Mesendoderm (in vitro differentiated cells): ENCODE results near the gene MLLT6.
A peak's percentile ranks its signal among the peaks of the same experiment; 100 is the strongest.

ENCODE experiments used
- DNase-seq: peaks from one replicate; pipeline ENCODE4 v3.0.0; 2013
- H2AK5ac ChIP-seq: 2 replicates; pipeline ENCODE4 v1.6.1; 2013; ENCODE audit warnings: low read length, inconsistent platforms
- H2BK120ac ChIP-seq: 2 replicates; pipeline ENCODE4 v1.6.1; 2013; ENCODE audit warnings: low read depth, mild to moderate bottlenecking, low read length, moderate library complexity, mixed read lengths
- H2BK15ac ChIP-seq: replicated peaks from 2 replicates; pipeline ENCODE4 v1.6.1; 2013; ENCODE audit warnings: low read depth, mild to moderate bottlenecking, moderate library complexity
- H2BK5ac ChIP-seq: 2 replicates; pipeline ENCODE4 v1.6.1; 2013; ENCODE audit warnings: low read length, inconsistent platforms
- H3K18ac ChIP-seq: 2 replicates; pipeline ENCODE4 v1.6.1; 2013; ENCODE audit warnings: mild to moderate bottlenecking, low read length, mixed read lengths
- H3K23ac ChIP-seq: one replicate; pipeline ENCODE4 v1.6.1; 2013; ENCODE audit warnings: low read length
- H3K27ac ChIP-seq: 2 replicates; pipeline ENCODE4 v1.5.1; 2013; ENCODE audit warnings: low read depth, mild to moderate bottlenecking, inconsistent platforms, low read length, moderate library complexity
- H3K27me3 ChIP-seq: 2 replicates; pipeline ENCODE4 v1.6.1; 2013; ENCODE audit warnings: low read length, control low read depth, mild to moderate bottlenecking, inconsistent platforms; ENCODE audit not compliant: insufficient read depth, poor library complexity
- H3K36me3 ChIP-seq: 2 replicates; pipeline ENCODE4 v1.6.1; 2013; ENCODE audit warnings: low read length, inconsistent platforms; ENCODE audit not compliant: control insufficient read depth, insufficient read depth
- H3K4ac ChIP-seq: one replicate; pipeline ENCODE4 v1.6.1; 2013; ENCODE audit warnings: low read depth, mild to moderate bottlenecking, low read length, moderate library complexity
- H3K4me1 ChIP-seq: 2 replicates; pipeline ENCODE4 v1.6.1; 2013; ENCODE audit warnings: low read depth, low read length, inconsistent platforms; ENCODE audit not compliant: control insufficient read depth
- H3K4me2 ChIP-seq: 2 replicates; pipeline ENCODE4 v1.6.1; 2013; ENCODE audit warnings: low read length
- H3K4me3 ChIP-seq: 2 replicates; pipeline ENCODE4 v1.5.1; 2013; ENCODE audit warnings: mild to moderate bottlenecking, low read length
- H3K56ac ChIP-seq: one replicate; pipeline ENCODE4 v1.6.1; 2013; ENCODE audit warnings: low read length
- H3K79me1 ChIP-seq: 2 replicates; pipeline ENCODE4 v1.6.1; 2013; ENCODE audit warnings: low read length, inconsistent platforms
- H3K79me2 ChIP-seq: 2 replicates; pipeline ENCODE4 v1.6.1; 2013; ENCODE audit warnings: mild to moderate bottlenecking, low read length; ENCODE audit not compliant: control insufficient read depth, insufficient read depth
- H3K9ac ChIP-seq: 2 replicates; pipeline ENCODE4 v1.6.1; 2013; ENCODE audit warnings: low read length, inconsistent platforms
- H4K5ac ChIP-seq: one replicate; pipeline ENCODE4 v1.6.1; 2013; ENCODE audit warnings: low read length
- H4K8ac ChIP-seq: one replicate; pipeline ENCODE4 v1.6.1; 2013; ENCODE audit warnings: low read depth, mild to moderate bottlenecking, control low read depth, low read length, moderate library complexity
- WGBS: extraction: QIAGEN DNeasy Blood & Tissue Kit; methylation state at CpG from one replicate; pipeline ENCODE4 v1.1.7; 2013; ENCODE audit warnings: low lambda C conversion rate, missing lambda C conversion rate; ENCODE audit not compliant: insufficient coverage; ENCODE audit errors: extremely low coverage; 5-methylcytosine and 5-hydroxymethylcytosine counted together

Gene MLLT6

DNA sequence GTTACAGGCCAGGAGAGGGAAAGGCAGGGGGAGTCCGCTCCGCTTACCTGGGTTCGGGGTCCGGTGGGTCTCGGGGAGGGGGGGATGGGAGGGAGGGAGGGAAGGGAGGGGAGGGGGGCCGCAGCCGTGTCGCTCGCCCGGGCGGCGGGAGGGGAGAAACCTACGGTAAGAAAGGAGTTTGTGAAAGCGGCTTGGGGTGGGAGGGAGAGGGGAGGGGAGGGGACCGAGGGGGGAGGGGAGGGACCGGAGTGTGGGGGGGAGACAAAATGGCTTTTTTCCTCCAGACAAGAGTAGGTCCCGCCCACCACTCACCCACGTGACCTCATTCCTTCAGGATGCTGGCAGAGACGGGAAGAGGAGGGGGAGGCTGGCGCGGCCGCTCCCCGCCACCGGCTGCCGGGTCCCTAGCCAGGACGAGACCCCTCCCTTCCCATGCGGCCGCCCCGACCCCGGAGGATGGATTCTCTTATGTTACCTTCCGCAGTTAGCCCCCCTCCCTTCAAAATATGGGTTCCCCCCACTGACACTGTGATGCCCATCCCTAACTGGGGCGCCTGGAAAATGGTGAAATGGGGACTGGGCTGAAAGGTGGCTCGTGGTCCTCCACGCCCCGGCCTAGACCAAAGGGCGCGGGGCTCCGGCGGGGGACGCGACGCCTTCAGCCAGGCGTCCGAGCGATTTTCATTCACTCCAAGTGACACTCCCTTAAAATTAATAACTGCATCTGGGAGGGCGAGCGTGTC lies 43.2 kb downstream of the MLLT6 start, which contains the start of gene PCGF2:
TSS of gene PCGF2 (minus strand) at position 188 of the 743 bp plus-strand sequence. CDS start 7,934 bp downstream, outside the sequence.
- H3K23ac ChIP-seq, result peak within 1 kb of the TSS; percentile 95
- no peak within 1 kb of the TSS for H4K5ac ChIP-seq
- peak within 1 kb of the TSS; percentile 94 for H3K4me3 ChIP-seq
- H4K8ac ChIP-seq, result peak within 1 kb of the TSS; percentile 69
- H3K36me3 ChIP-seq, result no peaks in the 10 kb centered on the region
- H3K27ac ChIP-seq, result peak within 1 kb of the TSS; percentile 91
- H3K4me2 ChIP-seq, result peak within 1 kb of the TSS; percentile 95
- no CpG with 5 or more reads among the region's 47 CpGs for WGBS
- peak within 1 kb of the TSS; percentile 97 for H2BK5ac ChIP-seq
- H3K4me1 ChIP-seq, result peaks cover 22% of the 10 kb centered on the region
- peak within 1 kb of the TSS; percentile 99 for H3K56ac ChIP-seq
- H3K9ac ChIP-seq, result peak within 1 kb of the TSS; percentile 98
- peak within 1 kb of the TSS; percentile 98 for H3K4ac ChIP-seq
- peak; percentile 98 for DNase-seq
- no peak within 1 kb of the TSS for H2BK15ac ChIP-seq
- H2AK5ac ChIP-seq, result peak within 1 kb of the TSS; percentile 71
- peaks cover 49% of the 10 kb centered on the region for H3K79me2 ChIP-seq
- H2BK120ac ChIP-seq, result peak within 1 kb of the TSS; percentile 74
- H3K79me1 ChIP-seq, result peaks cover 7% of the 10 kb centered on the region
- H3K18ac ChIP-seq, result peak within 1 kb of the TSS; percentile 96
- H3K27me3 ChIP-seq, result no peaks in the 10 kb centered on the region

DNA sequence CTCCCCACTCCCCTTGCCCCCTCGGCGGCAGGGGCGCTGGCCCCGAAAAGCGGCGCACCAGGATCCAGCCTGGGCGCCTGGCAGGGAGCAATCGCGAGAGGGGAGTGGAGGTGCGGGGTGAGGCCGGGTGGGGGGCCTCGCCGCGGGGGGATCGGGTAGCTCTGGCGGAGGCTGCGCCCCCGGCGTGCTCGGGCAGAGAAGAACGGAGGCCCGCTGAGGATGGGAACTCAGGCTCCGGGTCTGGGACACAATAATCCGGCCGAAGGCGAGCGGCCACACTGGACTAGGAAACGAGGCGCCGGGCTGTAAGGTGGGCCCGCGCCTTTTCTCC lies 43.8 kb downstream of the MLLT6 start:
- H3K27me3 ChIP-seq, result no peaks in the 10 kb centered on the region
- DNase-seq, result no peak
- H4K8ac ChIP-seq, result peak overlapping the region; percentile 2
- H3K9ac ChIP-seq, result peak overlapping the region; percentile 69
- H3K56ac ChIP-seq, result peak overlapping the region; percentile 97
- no peak overlapping the region for H2BK15ac ChIP-seq
- peak overlapping the region; percentile 95 for H3K4me2 ChIP-seq
- H3K4me1 ChIP-seq, result peaks cover 21% of the 10 kb centered on the region
- H3K23ac ChIP-seq, result peak overlapping the region; percentile 48
- H3K18ac ChIP-seq, result peak overlapping the region; percentile 82
- H2AK5ac ChIP-seq, result no peak overlapping the region
- no peaks in the 10 kb centered on the region for H3K36me3 ChIP-seq
- H3K79me1 ChIP-seq, result peaks cover 10% of the 10 kb centered on the region
- H3K4ac ChIP-seq, result peak overlapping the region; percentile 89
- no CpG with 5 or more reads among the region's 32 CpGs for WGBS
- H4K5ac ChIP-seq, result no peak overlapping the region
- no peak overlapping the region for H2BK120ac ChIP-seq
- H3K27ac ChIP-seq, result peak overlapping the region; percentile 49
- peaks cover 47% of the 10 kb centered on the region for H3K79me2 ChIP-seq
- H2BK5ac ChIP-seq, result peak overlapping the region; percentile 41
- peak overlapping the region; percentile 57 for H3K4me3 ChIP-seq

- DNase-seq, result peak; percentile 89
- peak overlapping the region; percentile 2 for H4K8ac ChIP-seq
- peak overlapping the region; percentile 97 for H3K56ac ChIP-seq
- H2BK15ac ChIP-seq, result no peak overlapping the region
- H3K4me2 ChIP-seq, result peak overlapping the region; percentile 95
- H3K79me2 ChIP-seq, result peaks cover 45% of the 10 kb centered on the region
- H3K27ac ChIP-seq, result peak overlapping the region; percentile 49
- WGBS, result no CpG with 5 or more reads among the region's 79 CpGs
- peak overlapping the region; percentile 82 for H3K18ac ChIP-seq
- H3K23ac ChIP-seq, result peak overlapping the region; percentile 48
- H3K36me3 ChIP-seq, result no peaks in the 10 kb centered on the region
- peak overlapping the region; percentile 48 for H2BK5ac ChIP-seq
- H3K4ac ChIP-seq, result peak overlapping the region; percentile 89
- peak overlapping the region; percentile 1 for H2BK120ac ChIP-seq
- no peaks in the 10 kb centered on the region for H3K27me3 ChIP-seq
- peaks cover 19% of the 10 kb centered on the region for H3K4me1 ChIP-seq
- no peak overlapping the region for H2AK5ac ChIP-seq
- H3K9ac ChIP-seq, result peak overlapping the region; percentile 85
- peak overlapping the region; percentile 65 for H3K4me3 ChIP-seq
- H3K79me1 ChIP-seq, result peaks cover 10% of the 10 kb centered on the region
- H4K5ac ChIP-seq, result no peak overlapping the region
Observed at GRCh38 chr17:38749223-38750043, 44.4 kb downstream of the MLLT6 start.

- no peak overlapping the region for H3K4ac ChIP-seq
- no peak overlapping the region for H4K5ac ChIP-seq
- no peaks in the 10 kb centered on the region for H3K27me3 ChIP-seq
- no peak overlapping the region for H2BK5ac ChIP-seq
- H2BK120ac ChIP-seq, result peak overlapping the region; percentile 1
- peak overlapping the region; percentile 46 for H3K27ac ChIP-seq
- H3K23ac ChIP-seq, result peak overlapping the region; percentile 75
- peaks cover 19% of the 10 kb centered on the region for H3K4me1 ChIP-seq
- peak overlapping the region; percentile 65 for H3K4me3 ChIP-seq
- peaks cover 2% of the 10 kb centered on the region for H3K36me3 ChIP-seq
- H3K56ac ChIP-seq, result peak overlapping the region; percentile 93
- H3K79me2 ChIP-seq, result peaks cover 43% of the 10 kb centered on the region
- H3K79me1 ChIP-seq, result peaks cover 13% of the 10 kb centered on the region
- H2BK15ac ChIP-seq, result no peak overlapping the region
- H2AK5ac ChIP-seq, result no peak overlapping the region
- peak overlapping the region; percentile 85 for H3K9ac ChIP-seq
- peak overlapping the region; percentile 28 for H3K18ac ChIP-seq
- WGBS, result no CpG with 5 or more reads among the region's 12 CpGs
- no peak for DNase-seq
- H4K8ac ChIP-seq, result no peak overlapping the region
- H3K4me2 ChIP-seq, result peak overlapping the region; percentile 95
Observed at GRCh38 chr17:38750044-38750311, 44.9 kb downstream of the MLLT6 start.

DNA sequence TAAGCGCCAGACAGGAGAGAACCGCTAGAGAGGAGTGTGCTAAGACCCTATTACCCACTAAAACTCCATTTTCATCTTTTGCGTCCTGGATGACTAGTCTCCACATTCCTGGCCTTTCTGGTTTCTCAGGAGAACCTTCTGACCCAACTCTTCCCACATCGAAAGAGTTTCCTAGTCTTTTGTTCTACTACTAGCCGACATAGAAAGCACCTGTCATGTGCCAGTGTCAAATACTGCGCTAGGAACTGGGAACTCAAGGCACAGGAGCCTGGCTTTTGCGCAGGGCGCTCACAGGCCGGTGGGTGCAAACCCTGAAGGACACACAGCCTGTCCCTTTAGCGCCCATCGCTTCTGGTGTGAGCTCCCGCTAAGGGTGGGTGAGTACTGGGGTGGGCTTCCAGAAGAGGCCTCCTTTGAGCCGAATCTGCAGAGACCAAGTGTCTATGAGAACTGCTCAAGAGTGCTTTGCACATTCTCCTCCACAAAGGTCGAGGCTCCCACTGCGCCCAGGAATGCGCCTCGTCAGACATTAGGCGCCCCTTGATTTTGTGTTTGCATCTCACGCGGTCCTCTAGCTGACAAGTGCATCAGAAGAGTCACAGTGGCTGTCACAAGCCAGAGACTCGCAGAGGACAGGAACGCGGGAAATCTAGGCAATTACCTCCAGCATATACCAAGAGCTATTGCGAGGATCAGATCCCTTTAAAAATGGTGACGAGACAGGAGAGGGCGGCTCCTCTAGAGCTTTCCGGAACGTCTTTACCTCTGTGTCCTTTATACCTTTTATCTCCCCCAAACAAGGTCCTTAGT lies 45.4 kb downstream of the MLLT6 start:
- H3K27ac ChIP-seq, result peak overlapping the region; percentile 46
- peak overlapping the region; percentile 93 for H3K56ac ChIP-seq
- peaks cover 2% of the 10 kb centered on the region for H3K36me3 ChIP-seq
- WGBS, result no CpG with 5 or more reads among the region's 28 CpGs
- peaks cover 38% of the 10 kb centered on the region for H3K79me2 ChIP-seq
- peak overlapping the region; percentile 85 for H3K9ac ChIP-seq
- peaks cover 19% of the 10 kb centered on the region for H3K4me1 ChIP-seq
- H2AK5ac ChIP-seq, result peak overlapping the region; percentile 11
- no peak overlapping the region for H4K8ac ChIP-seq
- H3K4me3 ChIP-seq, result peak overlapping the region; percentile 65
- no peak overlapping the region for H3K4ac ChIP-seq
- peak overlapping the region; percentile 95 for H3K4me2 ChIP-seq
- peaks cover 13% of the 10 kb centered on the region for H3K79me1 ChIP-seq
- no peak overlapping the region for H2BK5ac ChIP-seq
- no peak overlapping the region for H2BK120ac ChIP-seq
- no peak overlapping the region for H4K5ac ChIP-seq
- H3K23ac ChIP-seq, result peak overlapping the region; percentile 75
- no peak overlapping the region for H2BK15ac ChIP-seq
- peak; percentile 57 for DNase-seq
- H3K18ac ChIP-seq, result no peak overlapping the region
- H3K27me3 ChIP-seq, result no peaks in the 10 kb centered on the region
